NCI-H146 treated with DMSO at 0.1 percent for 48 hours (cell line): Measurements from ENCODE around the gene GOLGA6A.
"Not testable (repeated sequence)": the region's sequence is repeated elsewhere in the genome, so short reads cannot be mapped to it uniquely, and the experiment has no call there.

Experiments
- DNase-seq: peaks from one replicate; lab custom pipeline; 2025; ENCODE audit not compliant: unreplicated experiment; lab: John Stamatoyannopoulos, UW

Gene GOLGA6A

GRCh38 chr15:74082450-74082849 lies at the start of gene GOLGA6A:
GOLGA6A (minus strand) TSS chr15:74082550; CDS start chr15:74082509, 41 bp downstream.
- DNase-seq: not testable (repeated sequence)

DNA sequence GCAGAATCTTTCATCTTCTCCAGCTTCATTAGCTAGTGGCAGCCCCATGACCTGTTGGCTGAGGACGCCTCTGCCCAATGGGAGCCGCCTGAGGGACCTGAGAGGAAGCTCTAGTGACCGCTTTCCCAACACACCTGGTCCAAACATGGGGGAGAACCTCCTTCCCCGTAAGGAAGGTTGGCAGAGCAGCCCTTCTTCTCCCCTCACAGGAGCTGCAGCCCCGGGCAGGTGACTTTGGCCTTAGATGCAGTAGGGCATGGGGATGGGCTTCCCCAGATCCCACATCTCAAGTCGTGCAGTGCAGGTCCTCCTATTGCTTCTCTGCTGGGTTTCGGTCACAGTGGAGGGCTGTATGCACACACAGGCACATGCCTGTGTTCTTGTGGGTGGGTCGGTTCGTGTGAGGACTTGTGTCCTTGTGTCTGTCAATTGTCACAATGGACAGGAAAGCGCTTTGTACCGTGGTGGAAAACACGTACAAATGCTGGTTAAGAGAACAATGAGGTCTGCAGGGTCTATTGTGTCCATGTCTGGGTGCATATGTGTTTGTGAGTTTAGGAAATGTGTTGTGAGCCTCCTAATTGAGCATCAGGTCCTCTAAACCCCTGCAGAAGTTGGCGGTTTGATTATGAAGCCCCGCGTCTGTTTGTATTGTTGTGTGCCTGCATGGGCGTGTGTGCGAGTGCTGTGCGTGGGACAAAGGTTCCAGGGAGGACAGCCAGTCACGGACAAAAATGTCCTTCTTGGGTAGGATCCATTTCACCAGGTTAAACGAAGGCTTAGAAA lies 49.5 kb upstream of the GOLGA6A start:
- DNase-seq: no peak

- DNase-seq: no peak
These were observed 48.7 kb upstream of the GOLGA6A start for GRCh38 chr15:74130849-74131627.

- DNase-seq: no peak
These were observed 48.0 kb upstream of the GOLGA6A start, which contains the start of gene ISLR2 for GRCh38 chr15:74130155-74130848. ISLR2 (plus strand) TSS chr15:74130586; CDS start chr15:74132755, 2,169 bp downstream.

GRCh38 chr15:74129586-74130154 lies 47.3 kb upstream of the GOLGA6A start:
- DNase-seq: no peak

DNA sequence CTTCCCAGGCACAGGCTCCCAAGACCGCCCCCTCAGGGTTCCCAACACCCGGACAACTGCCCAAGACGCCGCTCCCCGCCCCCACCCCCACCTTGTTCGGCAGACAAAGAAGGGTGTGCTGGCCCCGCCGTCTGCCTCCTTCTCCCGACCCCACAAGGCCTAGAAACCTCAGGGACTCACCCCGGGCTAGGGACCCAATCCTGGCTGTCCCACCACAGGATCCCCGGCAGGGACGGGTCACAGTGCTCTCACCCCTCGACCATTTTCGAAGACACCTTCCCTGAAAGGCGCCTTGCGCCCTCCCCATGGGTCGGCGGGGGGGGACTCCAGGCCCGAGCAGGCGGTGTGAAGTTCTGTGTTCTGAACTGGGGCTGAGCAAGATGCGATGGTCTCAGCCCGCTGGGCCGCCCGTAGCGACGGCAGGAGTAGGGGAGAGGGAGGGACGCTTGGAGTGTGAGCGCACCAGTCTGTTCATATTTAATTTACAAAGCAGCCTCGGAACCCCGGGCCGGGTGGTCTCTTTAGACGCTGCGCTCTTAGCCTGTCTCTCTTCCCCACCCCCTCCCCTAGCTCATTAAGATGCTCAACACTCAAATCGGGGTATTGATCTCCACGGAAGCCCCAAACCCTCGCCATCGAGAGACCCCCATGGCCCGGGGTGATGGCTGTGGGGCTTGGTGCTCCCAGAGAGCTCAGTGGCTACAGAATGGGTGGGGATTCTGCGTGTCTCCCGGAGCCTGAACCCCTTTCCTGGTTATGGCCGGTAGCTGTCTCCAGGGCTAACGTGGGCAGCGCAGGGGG lies 46.6 kb upstream of the GOLGA6A start:
- no peak for DNase-seq

DNA sequence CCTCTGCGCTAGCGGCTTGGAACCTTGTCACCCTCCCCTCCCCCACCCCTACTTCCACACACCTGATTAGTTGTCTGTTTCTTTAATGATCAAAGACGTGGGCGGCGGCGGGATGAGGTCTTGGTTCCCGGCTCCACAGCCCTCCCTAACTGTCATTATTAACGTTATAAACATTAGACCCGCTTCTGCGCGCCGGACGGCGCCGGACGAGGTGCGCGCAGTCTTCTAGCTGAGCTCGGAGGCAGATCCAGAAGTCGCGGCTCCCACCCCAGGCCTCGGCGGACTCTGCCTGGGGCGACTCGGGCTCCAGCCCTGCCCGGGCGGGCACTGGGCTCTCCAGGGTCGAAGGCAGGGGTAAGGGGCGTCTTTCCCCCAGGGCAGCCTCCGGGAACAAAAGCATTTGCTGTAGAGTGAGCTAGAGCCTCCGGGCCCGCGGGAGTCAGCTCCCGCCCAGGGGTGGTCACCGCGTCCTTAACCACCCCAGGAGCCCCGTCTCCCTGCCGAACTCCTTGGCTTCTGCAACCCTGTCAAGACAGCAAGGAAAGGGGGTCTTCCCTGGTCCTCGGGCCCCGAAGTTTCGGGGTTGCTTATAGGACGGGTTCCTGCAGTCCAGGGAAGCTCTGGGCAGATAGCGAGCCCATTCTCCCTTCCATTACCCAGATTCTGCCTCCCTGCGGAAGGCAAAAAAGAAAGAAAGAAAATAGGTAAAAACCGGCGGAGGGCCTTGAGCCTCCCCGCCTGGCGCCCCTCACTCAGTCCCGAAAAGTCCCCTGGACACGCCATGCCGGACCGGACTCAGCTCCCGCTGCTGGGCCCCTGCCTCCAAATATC lies 45.8 kb upstream of the GOLGA6A start:
- DNase-seq: no peak

DNA sequence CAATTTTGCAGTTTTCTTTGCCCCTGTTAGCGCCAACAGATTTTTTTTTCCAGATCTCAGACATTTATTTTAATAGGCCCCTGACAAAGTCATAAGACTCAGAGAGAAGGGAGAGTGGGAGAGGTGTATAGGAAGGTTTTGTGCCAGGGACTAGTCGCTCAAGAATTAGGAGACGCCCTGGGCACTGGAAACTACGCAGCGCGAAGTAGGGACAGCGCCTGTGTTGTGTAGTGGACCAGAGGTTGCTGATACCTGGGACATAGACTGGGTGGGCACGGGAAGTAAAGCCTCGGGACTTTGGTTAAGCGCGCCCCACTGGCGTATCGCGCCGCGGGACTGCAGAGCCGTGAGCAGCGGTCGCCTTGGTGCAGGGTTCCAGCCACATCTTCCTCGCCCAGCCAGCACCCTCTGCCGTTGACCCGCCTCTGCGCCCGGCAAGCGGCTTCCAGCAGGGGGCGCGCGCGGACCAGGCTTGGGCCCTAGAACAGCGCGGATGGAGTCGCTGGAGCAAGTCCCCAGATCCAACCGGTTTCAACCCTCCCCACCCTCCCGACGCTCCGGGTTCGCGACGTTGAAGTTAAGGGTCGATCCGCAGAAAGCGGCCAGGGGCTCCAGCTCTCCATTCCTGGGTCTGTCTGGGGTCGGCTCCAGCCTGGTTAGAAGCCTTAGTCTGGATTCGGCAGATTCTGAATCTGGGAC lies 45.1 kb upstream of the GOLGA6A start:
- DNase-seq: peak; percentile 42

DNA sequence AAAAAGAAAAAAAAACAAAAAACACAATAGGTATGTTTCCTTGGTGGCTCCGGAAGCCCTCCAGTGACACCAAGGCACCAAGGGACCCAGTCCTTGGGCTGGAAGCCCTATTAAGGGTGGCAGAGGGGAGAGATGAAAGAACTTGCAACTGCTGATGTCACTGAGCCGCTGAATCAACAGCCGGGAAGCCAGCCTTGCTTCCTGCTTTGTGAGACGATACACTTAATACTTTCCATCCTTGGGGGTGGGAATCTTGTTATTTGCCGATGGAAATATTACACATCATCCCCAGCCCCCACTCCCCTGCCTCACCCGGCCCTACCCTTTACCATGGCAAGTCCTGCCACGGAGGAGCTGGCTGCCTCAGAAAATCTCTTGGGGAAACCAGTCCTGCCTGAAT lies 42.4 kb upstream of the GOLGA6A start:
- no peak for DNase-seq

DNA sequence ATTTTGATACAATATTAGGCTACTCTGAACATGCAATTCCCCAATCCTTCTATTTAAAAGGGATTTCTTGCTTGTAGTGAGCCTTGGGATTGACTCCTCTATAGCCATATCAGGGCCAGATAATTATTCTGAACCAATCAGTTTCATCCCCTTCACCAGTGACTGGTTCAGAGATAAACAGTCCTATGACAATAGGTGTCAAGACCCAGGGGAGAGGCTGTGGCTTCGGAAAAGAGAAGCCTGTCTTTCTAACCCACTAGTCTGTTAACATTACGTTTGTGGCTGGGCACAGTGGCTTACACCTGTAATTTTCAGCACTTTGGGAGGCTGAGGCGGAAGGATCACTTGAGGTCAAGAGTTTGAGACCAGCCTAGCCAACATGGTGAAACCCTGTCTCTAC lies 41.8 kb upstream of the GOLGA6A start:
- DNase-seq: no peak

DNA sequence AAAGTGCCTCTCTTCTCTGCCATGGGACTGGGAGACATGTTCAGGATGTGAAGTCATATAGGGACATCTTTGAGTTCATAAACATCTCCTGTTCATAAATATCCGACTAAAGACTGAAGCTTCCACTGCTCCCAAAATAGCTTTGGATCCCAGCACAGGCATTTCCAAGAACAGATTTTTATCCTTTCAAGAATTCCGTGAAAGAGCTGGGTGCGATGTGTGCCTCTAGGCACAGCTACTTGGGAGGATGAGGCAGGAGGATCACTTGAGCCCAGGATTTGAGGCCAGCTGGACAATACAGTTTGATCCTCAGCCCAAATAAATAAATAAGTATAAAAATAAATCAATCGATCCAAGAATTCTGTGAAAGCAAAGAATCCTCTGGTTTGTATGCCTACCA lies 41.3 kb upstream of the GOLGA6A start:
- no peak for DNase-seq

DNA sequence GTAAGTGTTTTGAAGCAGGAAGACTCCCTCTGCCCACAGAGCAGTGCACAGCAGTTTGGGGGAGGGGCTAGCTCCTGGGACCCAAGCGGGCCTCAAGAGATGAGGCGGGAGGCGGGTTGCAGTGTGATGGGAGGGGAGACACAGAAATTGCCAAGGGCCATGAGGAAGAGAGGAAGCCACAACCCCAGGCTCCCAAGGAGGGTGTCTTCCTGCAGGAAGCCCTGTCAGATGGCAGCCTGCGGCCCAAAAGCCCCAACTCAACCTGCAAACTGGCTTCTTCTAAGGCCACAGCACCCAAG lies 40.7 kb upstream of the GOLGA6A start:
- no peak for DNase-seq

DNA sequence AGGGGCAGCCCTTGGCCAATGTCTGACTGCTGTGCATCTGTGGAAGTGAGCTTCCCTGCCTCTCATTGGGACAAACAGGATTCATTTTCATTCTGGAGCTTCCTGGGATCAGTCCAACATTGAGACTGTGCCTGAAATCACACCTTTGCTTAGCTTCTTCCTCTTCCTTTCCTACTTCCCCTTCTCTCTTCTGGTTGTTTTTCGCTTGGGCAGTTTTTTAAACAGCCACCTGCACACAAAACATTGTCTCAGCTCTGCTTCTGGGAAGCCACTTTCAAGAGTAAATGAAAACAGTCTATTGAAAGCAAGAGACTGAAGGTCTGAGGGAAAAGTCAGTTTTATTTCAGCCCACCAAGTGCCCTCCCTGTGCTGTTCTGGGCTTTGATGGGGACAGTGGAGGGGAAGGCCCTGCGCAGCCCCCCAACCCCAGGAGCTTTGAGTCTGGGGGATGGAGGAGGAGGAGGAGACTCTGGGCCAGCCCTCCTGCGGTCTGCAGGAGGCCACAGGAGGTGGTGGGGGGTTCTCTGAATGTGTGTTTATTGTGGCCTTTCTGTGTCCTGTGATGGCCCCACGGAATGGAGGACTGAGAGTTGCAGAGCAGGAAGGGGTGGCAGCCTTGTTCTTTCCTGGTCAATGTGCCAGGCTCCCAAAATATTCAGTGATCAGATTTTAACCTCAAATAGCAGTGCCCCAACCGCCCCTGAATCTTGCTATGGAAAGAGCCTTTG lies 40.2 kb upstream of the GOLGA6A start:
- no peak for DNase-seq

DNA sequence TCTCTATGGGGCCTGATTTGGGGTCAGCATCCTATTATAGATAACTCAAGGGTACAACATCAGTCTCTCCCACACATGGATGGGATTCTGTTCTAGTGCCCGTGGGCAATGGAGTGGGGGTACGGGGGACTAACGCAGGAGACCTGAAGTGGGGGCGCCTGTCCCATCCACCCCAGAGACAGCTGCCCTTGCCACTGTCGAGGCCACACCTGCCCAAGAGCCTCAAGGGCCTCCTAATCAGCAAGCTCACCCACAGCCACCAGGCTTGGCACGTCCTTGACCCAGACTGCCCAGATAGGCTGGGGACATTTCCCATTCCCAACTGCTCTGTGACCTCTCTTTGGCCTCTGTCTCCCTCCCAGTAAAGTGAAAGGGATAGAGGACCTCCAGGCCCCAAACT lies 39.5 kb upstream of the GOLGA6A start:
- DNase-seq: no peak

- no peak for DNase-seq
These were observed 38.7 kb upstream of the GOLGA6A start for GRCh38 chr15:74121039-74121438.

DNA sequence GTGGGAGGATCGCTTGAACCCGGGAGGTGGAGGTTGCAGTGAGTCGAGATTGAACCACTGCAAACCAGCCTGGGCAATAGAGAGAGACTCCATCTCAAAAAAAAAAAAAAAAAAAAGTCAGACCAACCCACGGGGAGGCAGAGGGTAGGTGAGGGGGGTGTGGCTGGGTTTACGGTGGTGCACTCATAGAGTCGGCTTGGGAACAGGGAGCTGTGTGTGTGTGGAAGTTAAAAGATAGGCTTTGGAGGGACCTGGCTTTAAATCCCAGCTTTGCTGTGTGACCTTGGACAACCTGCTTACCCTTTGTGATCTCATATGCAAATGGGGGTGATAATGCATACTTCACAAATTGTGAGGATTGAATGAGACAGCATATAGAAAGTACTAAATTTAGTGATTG lies 38.1 kb upstream of the GOLGA6A start:
- no peak for DNase-seq

DNA sequence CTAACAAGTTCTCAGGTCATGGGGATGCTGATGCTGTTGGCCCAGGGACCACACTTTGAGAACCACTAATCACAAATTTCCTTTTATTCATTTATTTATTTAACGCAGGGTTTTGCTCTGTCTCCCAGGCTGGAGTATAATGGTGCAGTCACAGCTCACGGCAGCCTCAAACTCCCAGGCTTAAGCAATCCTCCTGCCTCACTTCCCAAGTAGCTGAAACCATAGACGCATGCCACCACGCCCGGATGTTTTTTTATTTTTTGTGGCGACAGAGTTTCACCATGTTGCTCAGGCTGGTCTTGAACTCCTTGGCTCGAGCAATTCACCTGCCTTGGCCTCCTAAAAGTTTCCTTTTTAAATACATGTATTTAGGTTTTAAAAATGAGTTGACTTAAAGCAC lies 27.4 kb upstream of the GOLGA6A start:
- no peak for DNase-seq

DNA sequence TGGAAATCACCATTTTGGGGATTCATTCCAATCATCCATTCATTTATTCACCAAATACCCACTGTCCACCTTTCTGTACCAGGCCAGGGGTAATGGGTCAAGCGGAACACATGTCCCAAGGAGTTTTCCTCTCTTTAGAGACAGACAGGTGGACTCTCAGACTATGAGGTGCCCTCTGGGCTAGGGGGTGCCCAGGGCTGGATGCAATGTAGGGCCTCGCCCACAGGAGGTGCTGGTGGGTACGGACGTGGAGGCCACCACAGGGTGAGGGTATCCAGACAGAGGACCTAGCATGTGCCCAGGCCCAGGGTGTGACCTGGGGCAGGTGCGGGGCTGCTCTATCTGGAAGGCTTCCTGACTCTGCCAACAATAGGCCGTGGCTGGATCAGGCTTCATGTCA lies 26.3 kb upstream of the GOLGA6A start:
- not testable (repeated sequence) for DNase-seq

DNA sequence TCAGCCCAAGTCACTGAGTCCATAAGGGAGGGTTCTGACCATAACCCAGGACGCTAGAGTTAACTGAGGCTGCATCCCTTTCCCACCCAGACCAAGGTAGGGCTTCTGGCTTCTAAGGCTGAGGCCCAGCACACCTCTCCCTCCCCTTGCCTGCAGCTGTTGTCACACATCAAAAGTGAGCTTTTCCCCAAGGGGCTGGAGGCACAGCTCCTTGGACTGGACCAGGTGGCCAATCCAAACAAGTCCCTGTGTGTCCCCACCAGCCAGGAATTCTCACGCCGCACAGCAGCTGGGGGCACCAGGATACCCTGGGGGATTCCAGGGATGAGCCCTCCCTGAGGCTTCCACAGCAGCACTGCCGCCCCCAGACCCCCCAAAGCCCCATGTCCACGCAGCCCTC lies 25.8 kb upstream of the GOLGA6A start:
- DNase-seq: no peak
